SIG-M5 treated with dmso at 0.1 percent for 504 hours (cell line): Measurements from ENCODE around the gene LRRC3.
"Not testable (repeated sequence)": the region's sequence is repeated elsewhere in the genome, so short reads cannot be mapped to it uniquely, and the experiment has no call there.

Source experiments
- DNase-seq: peaks from one replicate; lab custom pipeline; 2025; ENCODE audit not compliant: unreplicated experiment; lab: John Stamatoyannopoulos, UW

Gene LRRC3

GRCh38 chr21:44454747-44455523 lies at the start of gene LRRC3:
LRRC3 (plus strand) TSS chr21:44455510; CDS start chr21:44456645, 1,135 bp downstream.
- DNase-seq, result peak; percentile 81

- no peak for DNase-seq
These were observed 49.1 kb upstream of the LRRC3 start for GRCh38 chr21:44405948-44406872.

GRCh38 chr21:44406953-44407352 lies 48.4 kb upstream of the LRRC3 start:
- no peak for DNase-seq

- peak; percentile 10 for DNase-seq
These were observed 47.8 kb upstream of the LRRC3 start for GRCh38 chr21:44407493-44407892.

GRCh38 chr21:44408226-44408625 lies 47.1 kb upstream of the LRRC3 start:
- DNase-seq, result no peak

GRCh38 chr21:44413566-44414290 lies 41.6 kb upstream of the LRRC3 start:
- no peak for DNase-seq

GRCh38 chr21:44414291-44415072 lies 40.8 kb upstream of the LRRC3 start:
- no peak for DNase-seq

GRCh38 chr21:44415073-44416025 lies 40.0 kb upstream of the LRRC3 start:
- DNase-seq, result no peak

GRCh38 chr21:44416193-44416592 lies 39.1 kb upstream of the LRRC3 start:
- DNase-seq, result no peak

- DNase-seq, result not testable (repeated sequence)
These were observed 37.6 kb upstream of the LRRC3 start for GRCh38 chr21:44417621-44418107.

- no peak for DNase-seq
These were observed 37.0 kb upstream of the LRRC3 start for GRCh38 chr21:44418108-44418875.

GRCh38 chr21:44418876-44419230 lies 36.5 kb upstream of the LRRC3 start:
- no peak for DNase-seq

GRCh38 chr21:44419679-44420078 lies 35.6 kb upstream of the LRRC3 start:
- DNase-seq, result no peak

- DNase-seq, result no peak
These were observed 34.7 kb upstream of the LRRC3 start for GRCh38 chr21:44420416-44421205.

GRCh38 chr21:44421901-44422840 lies 33.1 kb upstream of the LRRC3 start:
- no peak for DNase-seq

- no peak for DNase-seq
These were observed 31.9 kb upstream of the LRRC3 start for GRCh38 chr21:44423312-44423821.
